Choroid plexus epithelial cell (primary cell): ENCODE measurements around the gene SMIM23.
"Not testable (repeated sequence)": the region's sequence is repeated elsewhere in the genome, so short reads cannot be mapped to it uniquely, and the experiment has no call there.

Source experiments
- DNase-seq: peaks from one replicate; pipeline ENCODE4 v3.0.0-alpha.2; 2010; ENCODE audit warnings: low read depth
- H3K4me3 ChIP-seq: 2 replicates; pipeline ENCODE4 v1.5.1; 2011; ENCODE audit warnings: low read depth, mild to moderate bottlenecking, control low read depth, low read length, moderate library complexity
- CTCF ChIP-seq: conservative IDR thresholded peaks from 2 replicates; pipeline ENCODE4 v1.5.1; 2011; ENCODE audit warnings: low read depth, mild to moderate bottlenecking, control low read depth, inconsistent platforms, low read length, moderate library complexity

Gene SMIM23

GRCh38 chr5:171770153-171770552 lies 15.5 kb upstream of the SMIM23 start:
- H3K4me3 ChIP-seq: no peak overlapping the region
- no peak for TF ChIP-seq CTCF

GRCh38 chr5:171771856-171772255 lies 13.8 kb upstream of the SMIM23 start:
- TF ChIP-seq CTCF: no peak
- no peak for DNase-seq
- H3K4me3 ChIP-seq: no peak overlapping the region

More at GRCh38 chr5:171770153-171770552, 15.5 kb upstream of the SMIM23 start:
- no peak for DNase-seq

- no peak overlapping the region for H3K4me3 ChIP-seq
- TF ChIP-seq CTCF: no peak
- DNase-seq: no peak
Measured at GRCh38 chr5:171773106-171773505, 12.5 kb upstream of the SMIM23 start.

DNA sequence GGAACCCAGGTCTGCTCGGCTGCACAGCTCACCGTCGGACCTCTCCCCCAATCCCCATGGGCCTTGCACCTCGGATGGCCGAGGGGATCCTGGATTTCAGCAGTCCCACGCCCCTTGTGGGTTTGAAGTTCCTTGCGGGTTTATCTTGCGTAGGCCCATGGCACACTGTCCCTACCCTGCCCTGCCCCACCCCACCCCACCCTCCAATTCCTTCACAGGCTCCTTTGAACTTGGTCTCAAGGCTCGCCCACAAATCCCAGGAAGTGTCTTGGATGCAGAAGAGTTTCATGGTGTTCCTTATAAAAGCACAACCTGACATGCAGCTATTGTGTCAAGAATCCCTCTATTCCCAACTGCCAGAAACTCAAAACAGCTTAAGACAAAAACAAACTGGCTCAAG lies 11.2 kb upstream of the SMIM23 start:
- no peak for DNase-seq
- no peak overlapping the region for H3K4me3 ChIP-seq
- no peak for TF ChIP-seq CTCF

DNA sequence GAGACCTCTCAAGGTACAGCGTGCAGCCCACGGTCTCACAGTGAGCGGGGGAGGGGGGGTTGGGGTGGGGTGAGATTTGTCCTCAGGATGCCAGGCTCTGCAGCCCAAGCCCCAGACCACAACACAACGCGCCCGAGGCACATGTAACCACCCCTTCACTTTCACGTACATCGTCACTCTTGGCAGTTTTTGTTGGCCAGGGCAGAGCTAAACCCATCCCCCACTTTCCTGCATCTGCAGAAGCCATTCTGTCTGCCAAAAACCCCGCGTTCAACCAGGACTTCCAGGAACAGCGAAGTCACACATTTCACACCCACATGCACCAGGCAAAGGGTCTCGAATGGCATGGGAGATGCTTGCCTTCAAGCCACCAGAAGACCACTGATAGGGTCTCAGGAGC lies 9.4 kb upstream of the SMIM23 start:
- TF ChIP-seq CTCF: no peak
- no peak for DNase-seq
- H3K4me3 ChIP-seq: no peak overlapping the region

DNA sequence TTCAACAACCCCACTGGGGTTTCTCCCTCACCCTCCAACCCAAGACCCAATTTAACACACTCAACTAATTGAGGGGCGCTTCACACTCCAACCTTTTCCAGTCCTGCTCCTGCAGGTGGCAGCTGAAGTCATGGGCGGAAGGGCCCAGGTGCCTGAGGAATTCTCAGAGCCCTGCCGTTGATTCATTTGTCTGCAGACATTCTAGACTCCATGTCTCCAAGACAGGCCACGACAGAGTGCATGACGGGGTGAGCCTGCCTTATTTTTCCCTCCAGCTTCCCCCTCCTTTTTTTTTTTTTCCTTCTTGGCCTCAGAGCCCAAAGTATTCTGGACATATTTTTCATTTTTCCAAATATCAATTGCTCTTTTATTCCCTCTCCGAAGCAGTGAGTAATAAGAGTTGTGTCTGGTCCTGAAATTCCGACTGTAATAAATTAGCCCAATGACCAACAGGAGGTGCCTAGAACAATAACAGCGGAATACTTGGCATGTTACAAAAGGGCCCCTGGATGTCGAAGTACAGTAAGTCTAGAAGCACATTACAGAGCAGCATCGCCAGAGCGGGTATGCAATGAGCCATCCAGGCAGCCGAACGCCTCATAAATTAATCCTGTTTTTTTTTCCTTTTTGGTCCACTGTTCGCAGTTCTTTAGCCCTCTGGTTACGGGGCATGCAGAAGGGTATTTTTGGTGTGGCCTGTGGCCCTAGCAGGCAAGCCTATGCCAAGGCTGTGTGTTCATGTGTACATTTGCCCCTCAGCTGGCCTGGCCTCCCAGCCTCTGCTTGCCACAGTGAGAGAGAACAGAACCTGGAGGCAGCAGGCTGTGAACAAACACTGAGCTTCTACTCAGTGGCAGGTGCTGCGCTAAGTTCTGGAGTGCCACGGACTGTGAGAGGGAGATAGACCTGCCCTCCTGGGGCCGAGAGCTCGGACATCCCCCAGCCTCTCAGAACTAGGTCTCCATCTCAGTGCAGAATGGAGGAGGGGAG lies 8.6 kb upstream of the SMIM23 start:
- no peak for DNase-seq
- H3K4me3 ChIP-seq: no peak overlapping the region
- TF ChIP-seq CTCF: no peak

GRCh38 chr5:171781744-171782143 lies 3.9 kb upstream of the SMIM23 start:
- H3K4me3 ChIP-seq, DNase-seq: not testable (repeated sequence)
